Ascending aorta (tissue), 2 donors: Measurements from ENCODE around the gene SLC5A11. TPM values are rescaled to one million over a fixed set of nuclear protein-coding genes. Genes with fewer than 3 reads are reported as not detected.

Experiments used
- DNase-seq, 2 donors: peaks; one replicate each; pipeline ENCODE4 v3.0.0-alpha.2; 2019; ENCODE audit warnings: low spot score in 2 of 2
- H3K27ac ChIP-seq, 2 donors: fragments of 200-600 bp; sonication (generic); one replicate each; pipeline ENCODE4 v1.5.1; 2016 to 2017; ENCODE audit warnings: mild to moderate bottlenecking in 1 of 2
- H3K27me3 ChIP-seq: fragments of 200-600 bp; sonication (generic); one replicate; pipeline ENCODE4 v1.5.1; 2017
- H3K36me3 ChIP-seq, 2 donors: fragments of 200-600 bp; sonication (generic); one replicate each; pipeline ENCODE4 v1.5.1; 2016
- H3K4me1 ChIP-seq, 2 donors: fragments of 200-600 bp; sonication (generic); one replicate each; pipeline ENCODE4 v1.5.1; 2016 to 2017; ENCODE audit warnings: mild to moderate bottlenecking in 1 of 2
- H3K4me3 ChIP-seq, 2 donors: fragments of 200-600 bp; sonication (generic); one replicate each; pipeline ENCODE4 v1.5.1; 2016 to 2017; ENCODE audit warnings: mild to moderate bottlenecking in 1 of 2
- H3K9me3 ChIP-seq, 2 donors: fragments of 200-600 bp; sonication (generic); one replicate each; pipeline ENCODE4 v1.5.1; 2016
- CTCF ChIP-seq, 3 experiments: fragments of 200-600 bp in 2 of 3; fragments of 450-650 bp in 1 of 3; sonication (generic) in 2 of 3; IDR thresholded peaks; one replicate each; pipeline ENCODE4 v1.5.1; 2016 to 2019; ENCODE audit warnings: antibody characterized with exemption in 3 of 3, mild to moderate bottlenecking in 1 of 3, moderate library complexity in 1 of 3
- intact Hi-C: fragments of 100-400 bp; cut with DNase I; formaldehyde crosslinking; loops from one replicate; pipeline ENCODE4 v1.15.1; 2023
- total RNA-seq: library from RNA; depleted of rRNA; stranded (reverse); fragments of >200 nt; gene quantifications from one replicate; pipeline ENCODE4 v1.1.0, GENCODE V29; 2016

The SLC5A11 gene
- total RNA-seq, 1 donor from 2014 or later, result not detected

GRCh38 chr16:24939738-24940137 is 94.0 kb downstream of the SLC5A11 start:
- no peak for DNase-seq
- no peak for TF ChIP-seq CTCF (IDR thresholded peaks at IDR 0.05)
- peaks cover 67 to 85% of the 10 kb centered on the region in 2 donors for H3K36me3 ChIP-seq
- H3K27ac ChIP-seq, result no peak overlapping the region
- no peaks in the 10 kb centered on the region for H3K27me3 ChIP-seq
- H3K9me3 ChIP-seq, result no peaks in the 10 kb centered on the region
- no peak overlapping the region for H3K4me3 ChIP-seq
- no peaks in the 10 kb centered on the region for H3K4me1 ChIP-seq
- intact Hi-C loops, result no loop called here

- peaks cover 69 to 77% of the 10 kb centered on the region in 2 donors for H3K36me3 ChIP-seq
- no peaks in the 10 kb centered on the region for H3K4me1 ChIP-seq
- no peak overlapping the region for H3K27ac ChIP-seq
- no peaks in the 10 kb centered on the region for H3K27me3 ChIP-seq
- H3K4me3 ChIP-seq, result no peak overlapping the region
- DNase-seq, result no peak
- TF ChIP-seq CTCF (IDR thresholded peaks at IDR 0.05), result no peak
- H3K9me3 ChIP-seq, result no peaks in the 10 kb centered on the region
- intact Hi-C loops, result no loop called here
Measured at GRCh38 chr16:24943471-24943870, 97.7 kb downstream of the SLC5A11 start.

- no peak for TF ChIP-seq CTCF (IDR thresholded peaks at IDR 0.05)
- Histone ChIP-seq H3K9me3 (no peaks in the 10 kb centered on the region), H3K27ac (no peak overlapping the region), H3K4me1 (no peaks in the 10 kb centered on the region), H3K27me3 (no peaks in the 10 kb centered on the region), H3K4me3 (no peak overlapping the region), H3K36me3 (peaks cover 68 to 78% of the 10 kb centered on the region in 2 donors)
- no peak for DNase-seq
- intact Hi-C loops, result no loop called here
Measured at GRCh38 chr16:24944206-24944605, 98.4 kb downstream of the SLC5A11 start.

- Histone ChIP-seq H3K27me3 (no peaks in the 10 kb centered on the region), H3K4me1 (no peaks in the 10 kb centered on the region), H3K27ac (no peak overlapping the region), H3K9me3 (no peaks in the 10 kb centered on the region), H3K36me3 (peaks cover 60 to 78% of the 10 kb centered on the region in 2 donors), H3K4me3 (no peak overlapping the region)
- DNase-seq, result no peak
- TF ChIP-seq CTCF (IDR thresholded peaks at IDR 0.05), result no peak
- intact Hi-C loops, result no loop called here
Measured at GRCh38 chr16:24946155-24946554, 100.4 kb downstream of the SLC5A11 start.

- Histone ChIP-seq H3K27ac (no peak overlapping the region), H3K9me3 (no peaks in the 10 kb centered on the region), H3K4me3 (no peak overlapping the region), H3K36me3 (peaks cover 74 to 94% of the 10 kb centered on the region in 2 donors), H3K27me3 (no peaks in the 10 kb centered on the region), H3K4me1 (no peaks in the 10 kb centered on the region)
- no peak for DNase-seq
- intact Hi-C loops, result no loop called here
- no peak for TF ChIP-seq CTCF (IDR thresholded peaks at IDR 0.05)
Measured at GRCh38 chr16:24950275-24950674, 104.5 kb downstream of the SLC5A11 start.

- intact Hi-C loops, result no loop called here
Measured at GRCh38 chr16:24953306-24953705, 107.5 kb downstream of the SLC5A11 start.

More at GRCh38 chr16:24953306-24953705, 107.5 kb downstream of the SLC5A11 start:
- Histone ChIP-seq H3K9me3 (no peaks in the 10 kb centered on the region), H3K36me3 (peaks cover 74 to 97% of the 10 kb centered on the region in 2 donors), H3K4me3 (no peak overlapping the region), H3K27ac (no peak overlapping the region), H3K27me3 (no peaks in the 10 kb centered on the region), H3K4me1 (no peaks in the 10 kb centered on the region)
- no peak for TF ChIP-seq CTCF (IDR thresholded peaks at IDR 0.05)
- DNase-seq, result no peak
